Nephron progenitor cell (in vitro differentiated cells): ENCODE data around the gene RYR3.

Experiments used
- DNase-seq: peaks from one replicate; pipeline ENCODE4 v3.0.0; 2021
- H3K27ac Mint-ChIP-seq: 2 replicates; pipeline ENCODE4 v1.8.0; 2021; ENCODE audit warnings: mild to moderate bottlenecking, moderate library complexity, mixed read lengths
- H3K27me3 Mint-ChIP-seq: 2 replicates; pipeline ENCODE4 v1.8.0; 2021; ENCODE audit warnings: mild to moderate bottlenecking, low read depth, mixed read lengths; ENCODE audit not compliant: poor library complexity
- H3K36me3 Mint-ChIP-seq: 2 replicates; pipeline ENCODE4 v1.8.0; 2021; ENCODE audit warnings: low read depth, mixed read lengths
- H3K4me1 Mint-ChIP-seq: 2 replicates; pipeline ENCODE4 v1.8.0; 2021; ENCODE audit warnings: mixed read lengths
- H3K4me3 Mint-ChIP-seq: 2 replicates; pipeline ENCODE4 v1.8.0; 2021; ENCODE audit warnings: mild to moderate bottlenecking, moderate library complexity, mixed read lengths
- H3K9me3 Mint-ChIP-seq: 2 replicates; pipeline ENCODE4 v1.8.0; 2021; ENCODE audit warnings: mild to moderate bottlenecking, moderate library complexity, mixed read lengths
- CTCF ChIP-seq: fragments of 200-600 bp; sonication (generic); IDR thresholded peaks from 2 replicates; pipeline ENCODE4 v1.5.0; 2021; ENCODE audit warnings: antibody characterized with exemption

Gene RYR3

GRCh38 chr15:33858836-33859235 is 548.1 kb downstream of the RYR3 start:
- no peak for TF ChIP-seq CTCF
- Mint-ChIP-seq H3K4me3 (no peak overlapping the region), H3K27ac (no peak overlapping the region), H3K4me1 (no peaks in the 10 kb centered on the region), H3K36me3 (peaks cover 9% of the 10 kb centered on the region), H3K9me3 (no peaks in the 10 kb centered on the region), H3K27me3 (no peaks in the 10 kb centered on the region)
- DNase-seq, result no peak

DNA sequence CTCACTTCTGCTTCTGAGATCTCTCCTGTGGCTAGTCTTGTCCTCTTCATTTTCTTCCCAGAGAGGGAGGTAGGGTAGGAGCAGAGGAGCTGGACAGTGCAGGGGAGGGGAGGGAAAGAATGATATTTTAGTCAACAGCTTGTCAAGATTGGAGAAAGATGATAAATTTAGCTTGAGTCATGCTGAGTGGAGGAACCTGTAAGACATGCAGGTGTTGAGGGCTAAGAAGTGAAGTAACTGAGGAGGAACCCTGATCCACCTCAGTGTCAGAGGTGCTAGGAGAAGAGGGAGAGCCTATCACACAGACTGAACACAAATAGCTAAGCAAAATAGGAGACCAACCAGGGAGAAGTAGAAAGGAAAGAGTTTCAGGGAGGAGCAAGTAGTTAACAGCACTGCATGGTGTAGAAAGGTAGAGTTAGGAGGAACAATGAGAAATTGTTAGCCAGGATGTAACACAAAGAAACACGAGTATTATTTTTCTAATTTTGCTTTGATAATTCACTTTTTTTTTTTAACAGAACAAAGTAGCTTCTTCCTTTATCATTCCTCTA is 549.3 kb downstream of the RYR3 start:
- DNase-seq, result no peak
- Mint-ChIP-seq H3K4me3 (no peak overlapping the region), H3K27ac (no peak overlapping the region), H3K4me1 (peaks cover 10% of the 10 kb centered on the region), H3K27me3 (no peaks in the 10 kb centered on the region), H3K36me3 (peaks cover 9% of the 10 kb centered on the region), H3K9me3 (no peaks in the 10 kb centered on the region)
- no peak for TF ChIP-seq CTCF

- Mint-ChIP-seq H3K4me3 (no peak overlapping the region), H3K27ac (no peak overlapping the region), H3K27me3 (no peaks in the 10 kb centered on the region), H3K9me3 (no peaks in the 10 kb centered on the region), H3K36me3 (peaks cover 9% of the 10 kb centered on the region), H3K4me1 (peaks cover 14% of the 10 kb centered on the region)
- DNase-seq, result no peak
- TF ChIP-seq CTCF, result no peak
These were observed 550.0 kb downstream of the RYR3 start for GRCh38 chr15:33860754-33861153.

- H3K36me3 Mint-ChIP-seq, result no peaks in the 10 kb centered on the region
- H3K4me3 Mint-ChIP-seq, result no peak overlapping the region
- H3K9me3 Mint-ChIP-seq, result no peaks in the 10 kb centered on the region
- TF ChIP-seq CTCF, result no peak
- peaks cover 3% of the 10 kb centered on the region for H3K27me3 Mint-ChIP-seq
- no peak overlapping the region for H3K27ac Mint-ChIP-seq
- no peak for DNase-seq
- peaks cover 51% of the 10 kb centered on the region for H3K4me1 Mint-ChIP-seq
These were observed 553.8 kb downstream of the RYR3 start for GRCh38 chr15:33864360-33865075.

DNA sequence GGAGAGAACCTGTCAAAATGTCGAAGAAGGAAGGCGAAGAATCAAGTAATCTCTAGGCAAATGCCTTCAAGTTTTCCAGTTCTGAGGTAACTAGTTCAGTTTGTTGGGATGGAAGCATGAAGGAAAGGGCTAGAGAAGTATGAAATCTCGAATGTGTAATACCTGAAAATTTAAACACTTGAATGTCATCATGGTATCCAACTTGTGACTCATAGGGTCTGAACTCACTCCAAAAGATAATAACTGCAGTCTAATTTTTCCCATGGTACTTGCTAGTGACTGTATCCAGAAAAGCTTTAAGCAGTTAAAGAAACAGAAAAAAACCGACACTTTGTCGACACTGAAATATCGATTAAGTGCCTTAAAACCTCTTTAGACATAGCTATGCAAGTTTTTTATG is 554.6 kb downstream of the RYR3 start:
- Mint-ChIP-seq H3K27me3 (peaks cover 3% of the 10 kb centered on the region), H3K4me1 (peaks cover 60% of the 10 kb centered on the region), H3K27ac (no peak overlapping the region), H3K4me3 (no peak overlapping the region), H3K9me3 (no peaks in the 10 kb centered on the region), H3K36me3 (no peaks in the 10 kb centered on the region)
- no peak for TF ChIP-seq CTCF
- no peak for DNase-seq
